ENCODE data around the gene MYCBP.

Gene MYCBP

GRCh38 chr1:38827318-38827717 is 45.8 kb downstream of the MYCBP start:
- TF ChIP-seq CTCF (IDR thresholded peaks at IDR 0.05; ENCODE audit: extremely low read depth, insufficient read depth, missing control alignments): no peak
- DNase-seq (ENCODE audit: low spot score): no peak
- in situ Hi-C loops (cut with MboI; ENCODE audit: low pct_unique_long_range_greater_than_20kb, low sequenced_read_pairs, unreplicated experiment): loop anchor here (25.0 kb wide), 1 partner anchor 790 kb away; the partner anchor contains the start of gene POU3F1

- no peak for DNase-seq (ENCODE audit: low spot score)
- in situ Hi-C loops (cut with MboI; ENCODE audit: low pct_unique_long_range_greater_than_20kb, low sequenced_read_pairs, unreplicated experiment): loop anchor here (25.0 kb wide), 1 partner anchor 790 kb away; the partner anchor contains the start of gene POU3F1
- no peak for TF ChIP-seq CTCF (IDR thresholded peaks at IDR 0.05; ENCODE audit: extremely low read depth, insufficient read depth, missing control alignments)
Measured at GRCh38 chr1:38826886-38827285, 46.3 kb downstream of the MYCBP start.

- no peak for DNase-seq (ENCODE audit: low spot score)
- in situ Hi-C loops (cut with MboI; ENCODE audit: low pct_unique_long_range_greater_than_20kb, low sequenced_read_pairs, unreplicated experiment): loop anchor here (25.0 kb wide), 1 partner anchor 789 kb away; the partner anchor contains the start of gene POU3F1
- TF ChIP-seq CTCF (IDR thresholded peaks at IDR 0.05; ENCODE audit: extremely low read depth, insufficient read depth, missing control alignments): no peak
Measured at GRCh38 chr1:38826262-38826661, 46.9 kb downstream of the MYCBP start.

DNA sequence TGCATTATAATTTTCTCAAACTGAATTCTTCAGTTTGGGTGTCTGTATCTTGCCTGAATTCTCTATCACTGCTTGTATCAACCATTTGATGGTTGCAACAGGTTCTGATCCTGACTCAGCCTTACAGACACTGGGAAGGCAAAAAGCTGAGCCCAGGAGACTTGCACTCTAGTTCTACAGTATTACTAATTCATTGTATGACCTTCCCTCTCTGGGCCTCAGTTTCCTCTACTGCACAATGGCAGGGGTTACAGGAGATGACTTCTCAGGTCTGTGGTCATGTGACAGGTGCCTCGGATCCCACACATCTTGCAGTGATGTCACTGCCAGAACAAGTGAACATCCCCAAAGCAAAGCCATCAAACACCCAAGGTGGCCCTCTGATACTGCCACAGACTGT is 52.3 kb downstream of the MYCBP start:
- DNase-seq (ENCODE audit: low spot score): no peak
- in situ Hi-C loops (cut with MboI; ENCODE audit: low pct_unique_long_range_greater_than_20kb, low sequenced_read_pairs, unreplicated experiment): no loop called here
- no peak for TF ChIP-seq CTCF (IDR thresholded peaks at IDR 0.05; ENCODE audit: extremely low read depth, insufficient read depth, missing control alignments)

DNA sequence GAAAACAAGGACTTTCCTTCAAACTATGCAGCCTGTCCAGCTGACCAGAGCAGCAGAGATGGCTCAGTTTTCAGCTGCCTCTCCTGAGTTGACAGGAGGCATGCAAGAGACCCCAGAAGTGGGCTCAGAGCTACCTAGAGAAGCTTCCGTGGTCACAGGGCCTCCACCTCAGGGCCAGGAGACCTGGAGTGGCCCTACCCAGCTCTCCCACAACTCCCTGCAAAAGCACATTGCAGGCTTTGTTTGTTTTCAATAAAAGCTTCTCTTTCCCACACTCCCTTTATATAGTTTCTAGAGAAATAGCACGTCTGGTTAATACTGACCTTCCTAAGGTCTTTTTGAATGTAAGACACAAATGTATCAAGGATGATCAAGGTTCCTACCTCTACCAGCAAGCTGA is 53.6 kb downstream of the MYCBP start:
- no peak for TF ChIP-seq CTCF (IDR thresholded peaks at IDR 0.05; ENCODE audit: extremely low read depth, insufficient read depth, missing control alignments)
- no peak for DNase-seq (ENCODE audit: low spot score)
- in situ Hi-C loops (cut with MboI; ENCODE audit: low pct_unique_long_range_greater_than_20kb, low sequenced_read_pairs, unreplicated experiment): no loop called here

DNA sequence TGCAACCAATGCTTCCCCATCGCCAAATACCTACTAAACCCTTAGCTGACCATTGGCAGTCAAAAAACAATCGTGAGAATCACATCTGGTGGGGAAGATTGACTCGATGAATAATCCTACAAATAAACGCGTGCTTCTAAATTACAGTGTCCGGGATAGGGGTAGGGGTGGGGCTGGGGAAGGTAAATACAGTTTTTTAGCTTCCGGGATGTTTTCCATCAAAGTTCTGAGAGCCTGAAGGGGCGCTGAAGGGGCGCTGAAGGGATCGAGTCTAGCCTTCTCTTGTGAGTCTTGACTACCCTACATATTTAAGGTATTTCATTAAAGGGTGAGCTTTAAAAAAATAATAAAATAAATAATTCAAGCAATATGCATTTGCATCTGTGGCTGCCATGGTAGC is 54.1 kb downstream of the MYCBP start:
- in situ Hi-C loops (cut with MboI; ENCODE audit: low pct_unique_long_range_greater_than_20kb, low sequenced_read_pairs, unreplicated experiment): no loop called here
- TF ChIP-seq CTCF (IDR thresholded peaks at IDR 0.05; ENCODE audit: extremely low read depth, insufficient read depth, missing control alignments): no peak

More for the DNA sequence above, 54.1 kb downstream of the MYCBP start:
- no peak for DNase-seq (ENCODE audit: low spot score)
